NCI-H774 (cell line): ENCODE measurements around the gene KRT84.

Experiments
- DNase-seq: peaks from one replicate; lab custom pipeline; 2025; lab: John Stamatoyannopoulos, UW

The KRT84 gene

DNA sequence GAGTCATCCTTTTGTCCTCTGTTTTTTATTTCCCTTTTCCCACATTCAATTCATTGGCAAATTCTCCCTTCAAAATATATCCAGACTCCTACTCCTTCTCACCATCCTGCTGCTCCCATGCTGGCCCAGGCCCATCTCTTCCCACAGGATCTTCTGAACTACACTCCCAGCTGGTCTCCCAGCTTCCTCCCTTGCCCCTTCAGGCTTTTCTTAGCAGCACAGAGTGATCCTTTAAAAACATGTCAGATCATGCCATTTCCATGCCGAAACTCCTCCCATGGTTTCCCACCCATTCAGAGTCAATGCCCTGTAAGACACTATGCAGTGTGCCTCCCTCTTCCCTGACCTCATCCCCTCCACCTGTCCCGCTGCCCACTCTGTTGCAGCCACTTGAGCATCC lies 2.4 kb upstream of the KRT84 start:
- no peak for DNase-seq

DNA sequence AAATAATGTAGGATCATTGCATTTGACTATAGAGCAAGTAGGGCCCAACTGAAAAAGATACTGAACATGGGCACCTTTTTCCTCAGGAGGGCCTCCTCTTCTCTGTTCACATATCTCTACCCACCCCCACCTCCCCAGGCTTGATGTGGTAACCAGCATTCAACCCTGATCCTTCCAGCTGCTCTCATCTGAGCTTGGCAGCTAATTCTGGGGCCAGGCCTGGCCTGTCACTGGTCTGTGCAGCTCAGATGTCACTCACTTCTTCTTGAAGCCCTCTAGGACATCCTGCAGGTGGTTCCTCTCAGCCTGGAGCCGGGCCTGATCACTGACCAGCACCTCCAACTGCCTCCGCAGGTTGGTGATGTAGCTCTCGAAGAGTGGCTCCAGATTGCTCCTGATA lies 2.1 kb downstream of the KRT84 start:
- no peak for DNase-seq

DNA sequence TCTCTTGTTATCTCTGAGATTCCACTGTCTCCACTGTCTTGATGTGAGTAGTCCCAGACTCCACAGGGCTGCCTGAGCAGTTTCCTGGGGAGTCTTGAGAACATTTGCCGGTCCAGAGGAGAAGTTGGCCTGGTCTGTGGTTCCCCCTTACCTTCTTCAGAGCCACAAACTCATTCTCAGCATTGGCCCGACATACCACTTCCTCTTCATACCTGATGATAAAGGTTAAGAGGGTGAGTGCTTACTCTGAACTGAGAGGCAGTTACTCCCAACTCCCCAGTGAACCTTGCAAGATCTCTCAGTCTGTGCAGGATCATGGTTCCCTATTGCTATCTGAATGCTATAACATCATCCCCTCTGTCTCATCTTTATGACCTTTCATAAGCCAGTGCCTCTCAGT lies 2.6 kb downstream of the KRT84 start:
- no peak for DNase-seq

DNA sequence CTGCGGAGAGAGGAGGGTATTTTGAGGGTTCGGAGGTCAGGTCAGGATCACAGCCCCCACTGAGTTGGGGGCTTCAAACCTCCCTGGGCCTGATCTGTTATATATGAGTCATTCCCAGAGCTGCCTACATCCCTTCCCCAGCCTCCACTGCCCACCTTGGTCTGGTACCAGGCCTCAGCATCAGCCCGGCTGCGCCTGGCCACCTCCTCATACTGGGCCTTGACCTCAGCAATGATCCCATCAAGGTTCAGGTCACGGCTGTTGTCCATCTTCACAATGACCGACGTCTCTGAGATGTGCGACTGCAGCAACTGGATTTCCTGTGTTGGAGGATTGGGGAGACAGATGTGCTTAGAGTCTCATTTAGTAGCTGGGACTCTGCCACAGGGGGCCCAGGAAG lies 4.2 kb downstream of the KRT84 start:
- no peak for DNase-seq

DNA sequence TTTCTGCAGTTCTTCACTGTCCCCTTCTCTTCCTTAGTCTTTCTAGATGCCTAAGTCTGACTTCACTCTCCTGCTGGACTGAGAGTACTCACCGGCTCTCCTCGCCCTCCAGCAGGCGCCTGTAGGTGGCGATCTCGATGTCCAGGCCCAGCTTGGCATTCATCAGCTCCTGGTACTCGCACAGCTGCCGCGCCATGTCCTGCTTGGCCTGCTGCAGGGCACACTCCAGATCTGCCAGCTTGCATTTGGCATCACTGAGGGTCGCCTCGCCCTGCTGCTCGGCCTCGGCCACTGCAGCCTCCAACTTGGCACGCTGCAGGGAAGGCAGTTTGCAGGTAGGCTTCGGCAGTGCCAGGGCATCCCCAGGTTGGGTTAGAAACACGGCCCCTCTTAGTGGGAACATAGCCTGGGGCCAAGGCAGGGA lies 5.2 kb downstream of the KRT84 start:
- peak; percentile 57 for DNase-seq

DNA sequence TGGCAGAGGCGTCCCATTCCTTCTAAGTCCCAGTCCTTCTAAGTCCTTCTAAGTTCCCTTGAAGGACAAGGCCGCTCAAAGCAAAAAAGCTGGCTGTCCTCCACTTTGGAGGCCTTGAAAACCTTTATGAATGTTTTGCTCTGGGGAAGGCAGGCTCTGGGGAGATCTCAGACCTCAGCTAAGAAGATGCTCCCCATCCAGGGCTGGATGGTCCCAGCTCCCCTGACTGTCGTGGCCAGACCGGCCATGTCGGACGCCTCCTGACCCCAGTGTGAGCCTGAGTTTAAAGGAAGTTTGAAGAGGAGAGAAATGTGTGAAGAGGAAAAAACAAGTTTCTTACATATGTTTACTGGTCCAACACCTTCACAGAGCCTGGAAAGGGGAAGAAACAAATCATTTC lies 5.9 kb downstream of the KRT84 start:
- no peak for DNase-seq

DNA sequence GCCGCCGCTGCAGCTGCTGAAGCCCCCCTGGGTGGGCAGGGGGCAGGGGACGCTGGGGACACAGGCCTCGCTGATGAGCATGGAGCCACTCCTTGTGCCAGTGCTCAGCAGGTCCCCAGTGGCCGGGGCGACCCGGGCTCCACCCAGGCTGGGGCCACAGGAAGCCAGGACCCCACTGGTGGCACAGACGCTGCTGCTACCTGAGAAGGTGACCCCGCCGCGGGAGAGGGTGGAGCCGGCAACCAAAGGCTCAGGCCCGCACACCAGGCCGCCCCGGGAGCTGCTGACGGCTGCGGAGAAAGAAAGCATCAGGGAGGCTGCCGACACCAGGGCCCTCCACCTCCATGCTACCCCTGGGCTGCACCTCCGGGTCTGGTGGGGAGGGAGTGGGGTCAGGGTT lies 7.4 kb downstream of the KRT84 start:
- no peak for DNase-seq

DNA sequence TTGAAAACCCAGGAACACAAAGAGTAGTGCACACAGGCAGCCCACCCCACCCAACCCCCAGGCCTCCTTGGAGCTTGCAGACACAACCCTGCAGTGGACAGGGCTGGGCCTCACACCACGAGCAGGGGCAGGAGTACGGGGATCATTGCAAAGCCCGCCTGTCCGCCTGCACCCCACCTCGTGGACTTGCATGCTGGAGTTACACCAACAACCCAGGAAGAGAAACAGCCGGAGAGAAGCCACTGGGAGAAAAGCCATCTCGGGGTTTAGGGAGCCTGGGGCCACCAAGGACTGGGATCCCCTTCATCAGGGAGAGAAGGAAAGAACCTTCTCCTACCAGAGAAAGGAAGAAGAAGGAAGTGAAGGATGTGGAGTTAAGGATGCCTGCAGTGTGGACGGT lies 8.2 kb downstream of the KRT84 start:
- DNase-seq: no peak

DNA sequence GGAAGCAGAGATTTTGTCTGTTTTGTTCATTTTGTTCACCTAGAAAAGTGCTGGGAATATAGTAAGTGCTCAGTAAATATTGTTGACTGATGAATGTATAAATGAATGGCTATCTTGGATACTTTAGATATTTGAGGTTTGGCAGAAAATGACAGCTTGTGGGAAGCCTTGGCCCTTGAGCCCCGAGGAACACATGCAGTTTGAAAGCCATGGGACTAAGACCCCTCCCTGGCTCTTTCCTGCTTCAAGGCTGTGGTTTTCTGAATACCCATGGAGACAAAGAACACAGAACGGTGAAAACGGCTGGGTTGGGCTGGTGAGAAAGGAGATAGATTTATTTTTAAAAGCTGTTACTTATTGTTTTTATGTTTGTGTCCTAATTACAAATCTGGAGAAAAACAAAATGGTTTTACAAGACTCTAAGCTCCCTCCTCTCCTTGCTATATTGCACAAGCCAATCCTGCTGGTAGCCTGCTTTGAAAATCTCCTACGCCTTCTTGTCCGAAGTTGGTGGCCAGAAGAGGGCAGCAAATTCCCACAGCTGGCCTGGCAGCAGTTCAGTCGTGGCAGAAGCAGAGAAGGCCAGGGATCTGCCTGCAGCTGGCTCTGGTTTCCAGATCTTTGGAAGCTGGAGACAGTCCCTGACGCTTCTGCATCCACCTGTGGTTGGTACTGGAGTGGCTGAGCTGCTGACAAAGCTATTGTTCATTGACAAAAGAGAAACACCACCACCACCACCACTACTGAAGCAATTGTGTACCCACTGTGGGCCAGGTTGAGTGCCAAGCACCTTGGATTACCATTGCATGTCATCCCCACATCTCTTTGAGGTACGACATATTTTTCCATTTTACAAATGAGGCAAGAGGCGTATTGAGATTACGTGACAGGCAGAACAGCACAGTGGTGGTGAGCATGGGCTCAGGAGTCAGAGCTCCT lies 13.0 kb downstream of the KRT84 start:
- DNase-seq: peak; percentile 77

DNA sequence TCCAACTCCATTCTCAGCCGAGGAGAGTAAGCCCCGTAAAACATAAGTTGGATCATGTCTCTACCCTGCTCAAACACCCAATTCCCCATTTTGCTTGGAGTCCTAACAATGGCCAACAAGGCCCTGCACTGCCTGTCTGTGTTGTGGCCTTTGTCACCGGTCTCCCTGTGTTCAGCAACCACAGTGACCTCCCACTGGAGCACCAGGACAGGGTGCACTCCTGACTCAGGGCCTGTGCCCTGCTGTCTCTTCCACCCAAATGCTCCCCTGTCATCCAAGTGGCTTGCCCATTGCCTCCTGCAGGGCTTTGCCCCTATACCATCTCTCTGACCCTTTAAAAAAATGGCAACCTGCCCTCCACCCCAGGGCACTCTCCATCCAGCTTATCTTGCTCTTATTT lies 13.7 kb downstream of the KRT84 start:
- no peak for DNase-seq

DNA sequence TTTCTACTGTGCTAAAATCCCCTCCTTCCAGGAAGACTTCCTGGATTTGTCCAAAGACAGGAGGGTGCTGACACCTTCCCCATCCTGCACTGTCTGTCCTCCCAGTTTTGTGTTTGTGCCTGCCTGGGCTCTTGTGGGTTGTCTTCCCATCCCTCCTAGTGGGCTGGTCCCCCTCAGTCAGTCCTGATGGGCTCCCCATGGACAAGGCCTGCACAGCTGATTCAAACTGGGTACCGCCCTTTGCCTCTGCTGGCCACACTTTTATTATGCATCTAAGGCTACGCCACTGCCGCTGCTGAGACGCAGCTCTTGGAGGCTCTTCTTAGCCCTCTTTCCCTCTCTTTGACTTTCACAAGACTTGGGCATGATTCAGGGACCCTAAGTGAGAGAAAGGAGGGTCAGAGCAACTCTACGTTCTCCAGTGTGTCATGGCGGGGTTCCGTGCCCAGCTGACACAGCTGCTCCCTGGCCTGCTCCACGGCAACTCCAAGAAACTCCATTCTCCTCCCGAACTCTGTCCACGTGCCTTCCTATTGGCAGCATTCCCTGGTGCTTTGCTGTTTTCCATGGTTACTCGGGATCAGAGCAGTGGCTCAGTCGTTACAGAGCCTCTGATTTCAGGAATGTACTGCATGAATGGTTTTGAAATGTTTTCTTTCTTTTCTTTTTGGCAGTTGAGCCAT lies 14.4 kb downstream of the KRT84 start:
- DNase-seq: no peak

DNA sequence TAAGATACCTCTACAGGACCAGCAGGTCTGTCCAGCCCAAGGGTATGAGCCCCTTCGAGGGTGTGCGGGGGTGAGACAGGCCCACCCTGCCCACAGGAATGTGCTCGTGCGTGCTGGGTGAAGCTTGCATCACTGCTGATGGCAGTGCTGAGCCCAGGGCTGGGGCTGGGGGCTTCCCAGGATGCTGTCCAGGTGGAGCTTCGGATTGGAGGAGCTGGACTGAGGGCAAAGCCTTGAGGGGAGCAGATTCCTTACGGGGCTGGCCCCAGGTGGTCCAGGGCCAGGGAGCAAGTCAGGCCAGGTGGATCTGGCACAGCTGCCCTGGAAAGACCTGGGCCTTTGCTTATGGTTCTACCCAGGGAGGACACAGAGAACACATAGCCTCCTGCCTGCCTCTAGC lies 15.6 kb downstream of the KRT84 start:
- no peak for DNase-seq

DNA sequence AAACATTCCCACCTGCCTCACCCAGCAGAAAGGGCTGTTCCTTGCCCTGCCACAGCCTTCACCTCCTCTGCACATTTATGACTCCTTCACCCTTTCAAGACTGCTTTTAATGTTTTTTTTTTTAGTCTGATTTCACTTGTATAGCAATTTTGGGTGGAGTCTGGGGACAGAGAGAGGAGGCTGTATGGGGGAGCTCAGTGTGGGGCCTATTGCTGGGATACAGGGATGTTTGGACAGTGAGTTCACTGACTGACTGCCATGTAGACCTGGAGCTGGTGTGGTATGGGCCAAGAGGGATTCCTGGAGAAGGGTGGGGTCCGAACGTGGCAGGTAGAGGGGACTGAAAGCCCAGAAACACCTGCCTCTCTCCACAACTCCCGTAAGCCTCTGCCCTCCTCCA lies 16.2 kb downstream of the KRT84 start:
- DNase-seq: no peak

DNA sequence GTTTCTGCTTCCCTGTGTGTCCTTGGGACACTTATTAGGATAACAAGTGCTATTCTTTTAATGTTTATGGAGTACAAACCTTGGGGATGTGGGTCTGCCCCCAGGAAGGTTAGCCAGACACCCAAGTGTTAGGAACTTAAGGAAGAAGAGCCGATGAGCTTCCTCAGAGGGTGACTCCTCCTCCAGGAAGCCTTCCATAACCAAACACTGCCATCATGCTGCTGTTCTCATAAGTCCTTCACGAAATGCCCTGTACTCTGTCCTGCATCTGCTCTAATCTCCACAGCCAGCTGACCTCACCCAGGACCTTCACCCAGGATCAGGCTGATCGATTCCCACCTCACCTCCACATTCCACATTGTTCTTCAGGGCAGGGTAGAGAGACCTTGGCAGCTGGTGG lies 16.9 kb downstream of the KRT84 start:
- DNase-seq: no peak

DNA sequence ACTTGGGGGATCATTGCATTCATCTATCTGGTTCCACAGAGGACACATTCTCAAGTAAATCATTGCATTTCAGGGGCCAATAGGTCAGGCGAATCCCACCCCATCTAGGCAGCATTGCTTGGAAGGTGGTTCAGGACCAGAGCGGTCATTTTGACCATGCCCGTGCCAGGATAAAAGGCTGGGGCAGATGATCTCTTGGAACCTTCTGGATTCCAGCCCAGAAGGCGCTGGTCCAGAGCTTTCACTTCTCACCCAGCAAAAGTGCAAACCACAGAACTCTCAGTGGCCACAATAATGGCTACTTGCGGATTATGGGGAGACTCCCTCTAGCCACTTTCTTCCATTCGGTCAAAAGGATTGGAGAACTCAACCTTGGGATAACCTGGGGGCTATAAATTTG lies 17.6 kb downstream of the KRT84 start:
- no peak for DNase-seq

DNA sequence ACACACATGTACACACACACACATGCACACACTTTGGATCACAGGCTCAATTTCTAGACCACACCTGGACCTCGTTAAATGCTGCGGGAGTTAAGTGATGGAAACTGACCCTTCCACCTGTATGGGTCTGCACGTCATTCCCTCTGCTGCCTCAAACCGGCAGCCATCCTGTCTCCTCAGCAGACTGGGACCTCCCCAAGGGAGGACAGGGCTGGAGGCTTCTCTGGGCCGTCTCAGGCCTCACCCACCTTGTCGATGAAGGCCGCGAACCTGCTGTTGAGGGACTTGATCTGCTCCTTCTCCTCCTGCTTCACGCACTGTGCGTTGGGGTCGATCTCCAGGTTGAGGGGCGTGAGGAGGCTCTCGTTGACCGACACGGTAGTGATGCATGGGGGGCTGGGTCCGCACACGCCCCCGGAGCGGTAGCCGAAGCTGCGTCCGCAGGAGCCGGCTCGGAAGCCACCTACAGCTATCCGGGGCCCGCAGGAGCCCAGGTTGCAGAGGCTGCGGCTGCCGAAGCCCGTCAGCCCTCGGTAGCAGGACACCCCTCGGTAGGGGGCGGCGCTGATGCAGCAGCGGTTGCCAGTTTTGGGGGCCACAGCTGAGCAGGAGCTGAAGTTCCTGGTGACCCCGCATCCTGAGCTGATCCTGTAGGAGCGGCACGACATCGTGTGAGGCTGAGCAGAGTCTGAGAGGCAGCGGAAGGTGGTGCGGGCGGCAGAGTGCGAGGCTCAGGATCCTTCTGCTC lies 18.5 kb downstream of the KRT84 start, which contains the start of gene KRT85:
TSS of gene KRT85 (minus strand) at position 744 of the 748 bp plus-strand sequence. CDS start at position 668, 76 bp downstream.
- no peak for DNase-seq

DNA sequence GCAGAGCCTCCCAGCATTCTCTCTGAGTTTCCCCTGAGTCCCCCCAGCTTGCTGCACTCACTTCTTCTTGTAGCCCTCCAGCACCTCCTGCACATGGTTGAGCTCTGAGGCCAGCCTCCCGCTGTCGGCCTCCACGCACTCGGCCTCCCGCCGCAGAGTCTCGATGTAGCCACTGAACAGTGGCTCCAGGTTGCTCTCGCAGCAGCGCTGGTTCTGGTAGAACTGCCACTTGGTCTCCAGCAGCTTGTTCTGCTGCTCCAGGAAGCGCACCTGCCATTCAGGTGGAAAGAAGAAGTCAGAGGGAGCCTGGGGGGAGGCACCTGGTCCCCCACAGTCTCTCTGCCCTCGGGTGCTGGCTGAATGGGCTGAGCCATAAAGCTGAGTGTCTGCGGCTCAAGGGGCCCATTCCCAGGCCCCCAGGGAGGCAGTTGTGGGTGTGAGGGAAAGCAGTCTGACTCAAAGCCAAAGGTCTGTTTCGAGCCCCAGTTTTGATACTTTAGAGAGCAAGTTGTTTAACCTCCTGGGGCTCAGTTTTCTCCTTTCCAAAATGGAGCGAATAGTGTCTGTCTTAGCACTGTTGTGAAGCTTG lies 20.5 kb downstream of the KRT84 start:
- no peak for DNase-seq

DNA sequence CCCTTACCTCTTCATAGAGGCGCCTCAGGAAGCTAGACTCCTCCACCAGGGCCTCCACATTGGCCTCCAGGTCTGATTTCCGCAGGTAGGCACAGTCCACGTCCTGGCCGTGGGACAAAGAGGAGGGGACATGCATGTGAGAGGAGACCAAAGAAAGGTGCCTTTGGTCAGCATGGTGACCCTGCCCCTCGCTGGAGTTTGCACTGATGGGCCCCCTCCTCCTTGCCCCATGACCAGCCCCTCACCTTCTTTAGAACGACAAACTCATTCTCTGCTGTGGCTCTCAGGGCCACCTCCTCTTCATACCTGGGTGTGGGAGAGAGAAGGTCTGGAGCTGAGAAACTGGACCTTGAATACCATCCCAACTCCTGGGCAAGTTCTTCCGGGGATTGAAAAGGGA lies 21.4 kb downstream of the KRT84 start:
- no peak for DNase-seq

DNA sequence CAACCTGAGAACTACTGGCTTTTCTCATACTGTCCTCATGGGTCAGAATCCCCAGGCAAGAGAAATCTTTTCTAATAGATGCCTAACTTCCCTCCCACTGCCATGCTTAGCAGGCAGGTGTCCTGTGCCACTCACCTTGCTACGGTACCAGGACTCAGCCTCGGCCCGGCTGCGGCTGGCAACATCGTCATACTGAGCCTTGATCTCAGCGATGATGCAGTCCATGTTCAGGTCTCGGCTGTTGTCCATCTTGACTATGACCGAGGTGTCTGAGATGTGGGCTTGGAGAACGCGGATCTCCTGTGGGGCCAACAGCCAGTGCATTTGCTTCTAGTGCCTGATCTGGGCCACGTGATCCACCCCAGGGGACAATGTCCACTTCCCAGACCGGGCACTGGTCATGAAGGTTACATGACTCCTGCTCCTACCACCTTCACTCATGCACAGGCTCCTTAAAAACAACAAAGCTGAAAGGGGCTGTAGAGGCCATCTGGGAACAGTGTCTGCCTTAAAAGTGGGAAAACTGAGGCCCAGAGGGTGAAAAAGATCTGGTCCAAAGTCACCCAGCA lies 22.3 kb downstream of the KRT84 start:
- DNase-seq: no peak

DNA sequence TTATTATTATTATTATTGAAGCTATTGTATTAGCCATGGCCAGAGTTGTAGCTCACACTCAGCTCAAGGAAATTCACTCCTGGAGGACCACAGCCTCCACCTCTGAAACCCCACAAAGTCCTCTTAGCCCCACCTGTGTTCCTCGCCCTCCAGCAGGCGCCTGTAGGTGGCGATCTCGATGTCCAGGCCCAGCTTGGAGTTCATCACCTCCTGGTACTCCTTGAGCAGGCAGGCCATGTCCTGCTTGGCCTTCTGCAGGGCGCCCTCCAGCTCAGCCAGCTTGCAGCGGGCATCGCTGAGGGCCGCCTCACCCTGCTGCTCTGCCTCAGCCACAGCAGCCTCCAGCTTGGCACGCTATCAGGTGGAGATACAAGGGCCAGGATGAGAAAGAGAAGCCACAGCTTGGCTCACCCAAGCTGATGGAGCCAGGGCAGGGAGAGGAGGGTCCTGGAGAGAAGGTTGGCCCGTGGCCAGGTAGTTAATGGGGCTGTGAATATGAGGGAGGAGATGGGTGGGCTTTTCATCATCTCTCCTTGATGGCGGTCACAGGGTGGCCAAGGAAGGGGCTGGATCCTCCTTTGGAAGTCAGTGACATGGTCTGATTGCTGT lies 23.2 kb downstream of the KRT84 start:
- no peak for DNase-seq

DNA sequence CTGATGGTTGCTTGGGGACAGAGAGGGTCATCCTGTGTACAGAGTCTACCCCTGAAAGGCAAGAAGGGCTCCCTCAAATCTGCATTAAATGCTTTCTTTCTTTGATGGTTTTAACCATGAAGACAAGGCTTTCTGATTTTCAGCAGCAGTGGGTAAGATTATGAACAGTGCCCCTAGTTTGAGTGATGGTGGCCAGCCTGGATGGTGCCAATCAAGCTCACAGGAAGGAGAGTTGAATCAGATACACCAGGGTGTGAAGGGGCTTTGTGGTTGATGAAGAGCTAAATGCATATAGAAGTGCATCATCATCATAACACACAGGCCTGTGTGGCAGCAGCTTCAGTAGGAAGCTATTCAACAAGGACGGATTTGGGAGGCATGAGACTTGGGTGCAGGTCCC lies 23.9 kb downstream of the KRT84 start:
- DNase-seq: no peak
